ENCODE data around the gene SH3RF3.

SH3RF3 gene

GRCh38 chr2:109246176-109246575 lies 117.2 kb downstream of the SH3RF3 start:
- DNase-seq, result no peak

GRCh38 chr2:109246616-109247015 lies 117.6 kb downstream of the SH3RF3 start:
- no peak for DNase-seq

- DNase-seq, result peak; percentile 61
These were observed 118.3 kb downstream of the SH3RF3 start for GRCh38 chr2:109247340-109247739.

DNA sequence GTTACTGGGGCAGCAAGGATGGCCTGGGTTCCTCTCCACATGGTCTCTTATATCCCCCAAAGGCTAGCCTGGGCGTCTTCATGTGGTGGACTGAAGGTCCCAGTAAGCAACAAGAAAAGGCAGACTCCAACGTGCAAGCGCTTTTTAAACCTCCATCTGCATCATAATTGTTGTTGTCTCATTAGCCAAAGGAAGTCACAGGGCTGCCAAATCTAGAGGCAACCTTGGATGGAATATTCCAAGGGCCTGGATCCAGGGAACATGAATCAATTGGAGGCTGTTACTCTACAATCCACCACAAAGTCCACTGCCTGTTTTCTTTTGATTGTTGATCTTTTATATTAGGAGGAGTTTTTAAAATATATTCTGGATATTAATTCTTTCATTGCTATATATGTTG lies 118.8 kb downstream of the SH3RF3 start:
- no peak for DNase-seq

- no peak for DNase-seq
These were observed 119.6 kb downstream of the SH3RF3 start for GRCh38 chr2:109248590-109248989.

- DNase-seq, result no peak
These were observed 124.2 kb downstream of the SH3RF3 start for GRCh38 chr2:109253217-109253616.

DNA sequence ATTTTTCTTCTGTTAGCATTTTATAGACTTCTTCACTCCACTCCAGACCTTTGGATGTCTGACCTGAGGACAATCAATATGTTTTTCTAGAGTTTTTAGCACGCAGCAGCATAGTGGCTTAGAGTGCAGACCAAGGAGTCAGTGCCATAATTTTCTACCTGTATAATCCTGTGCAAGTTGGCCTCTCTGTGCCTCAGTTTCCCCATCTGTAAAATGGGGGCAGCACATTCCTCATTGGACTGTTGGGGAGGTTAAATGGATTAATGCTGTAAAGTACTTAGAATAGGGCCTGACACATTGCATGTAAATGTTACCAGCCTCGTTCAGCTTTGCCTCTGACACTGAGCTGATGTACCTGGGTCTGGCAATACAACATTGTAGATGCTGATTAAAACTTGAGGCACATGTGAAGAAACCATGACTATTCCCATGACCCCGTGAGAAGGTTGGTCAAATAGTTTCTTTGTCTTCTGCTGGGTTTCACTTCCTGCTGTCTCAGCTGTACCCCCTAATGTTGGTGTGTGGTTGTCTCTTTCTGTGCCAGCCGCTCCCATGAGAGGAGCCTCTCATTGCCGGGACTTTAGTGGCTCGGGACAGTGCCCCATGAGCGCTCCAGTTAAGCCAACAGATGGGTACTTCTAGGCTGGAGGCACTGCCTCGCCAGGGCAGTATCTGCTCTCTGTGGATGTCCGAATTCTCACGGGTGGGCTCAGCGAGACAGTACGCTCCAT lies 125.3 kb downstream of the SH3RF3 start:
- DNase-seq, result no peak

DNA sequence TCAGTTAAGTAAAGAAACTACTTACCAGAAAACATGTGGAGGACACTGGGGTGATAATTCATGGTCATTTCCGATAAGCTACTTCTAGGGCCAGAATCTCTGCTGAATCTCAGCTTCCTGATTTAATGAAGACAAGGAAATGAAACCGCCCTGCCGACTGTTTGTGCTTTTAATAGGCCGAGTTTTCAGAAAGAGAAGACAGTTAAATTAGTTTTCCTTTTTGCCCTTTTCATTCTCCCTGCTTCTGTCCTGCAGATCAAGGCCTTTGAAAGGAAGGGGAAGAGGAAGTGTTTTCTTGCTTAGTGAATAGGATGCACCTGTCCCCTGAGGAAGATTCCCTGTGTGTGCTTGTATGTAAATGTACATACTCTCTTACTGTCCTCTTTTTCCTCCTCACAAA lies 126.6 kb downstream of the SH3RF3 start:
- no peak for DNase-seq

DNA sequence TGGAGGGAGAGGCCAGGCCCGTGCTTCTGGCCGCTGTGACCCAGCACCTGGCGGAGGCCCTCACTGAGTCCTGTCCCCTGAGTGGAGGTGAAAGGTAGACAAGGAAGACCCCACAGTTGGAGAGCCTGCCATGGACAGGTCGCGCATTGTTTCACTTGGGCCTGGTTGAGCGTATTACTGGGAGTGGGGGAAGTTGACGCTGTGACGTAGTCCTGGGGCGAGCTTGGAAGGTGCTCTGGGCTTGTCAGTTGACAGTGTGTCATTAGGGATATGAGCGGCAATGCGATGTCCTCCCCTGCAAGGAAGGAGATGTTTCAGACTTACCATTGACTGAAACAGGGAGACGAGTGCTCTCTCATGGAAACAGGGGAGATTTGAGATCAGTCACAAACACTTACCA lies 127.1 kb downstream of the SH3RF3 start:
- DNase-seq, result no peak

GRCh38 chr2:109256921-109257320 lies 127.9 kb downstream of the SH3RF3 start:
- DNase-seq, result no peak

DNA sequence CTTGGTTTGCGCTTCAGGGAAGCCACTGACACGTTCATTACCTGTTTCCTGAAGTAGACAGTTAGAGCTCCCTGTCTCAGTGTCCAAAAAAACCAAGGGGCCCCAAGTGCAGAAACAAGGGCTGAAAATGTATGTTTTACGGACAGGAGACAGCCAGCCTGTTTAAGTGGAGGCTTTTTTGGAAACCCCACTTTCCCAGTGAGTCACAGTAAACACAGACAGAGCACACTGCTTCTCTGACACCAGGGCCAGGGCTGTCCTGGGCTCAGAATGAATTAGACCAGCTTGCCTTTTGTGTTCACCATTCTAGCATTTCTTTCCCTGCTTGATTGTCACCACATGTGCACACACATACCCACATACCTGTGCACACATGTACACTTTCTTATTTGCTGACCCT lies 128.6 kb downstream of the SH3RF3 start:
- DNase-seq, result no peak

- no peak for DNase-seq
These were observed 129.4 kb downstream of the SH3RF3 start for GRCh38 chr2:109258376-109258775.

DNA sequence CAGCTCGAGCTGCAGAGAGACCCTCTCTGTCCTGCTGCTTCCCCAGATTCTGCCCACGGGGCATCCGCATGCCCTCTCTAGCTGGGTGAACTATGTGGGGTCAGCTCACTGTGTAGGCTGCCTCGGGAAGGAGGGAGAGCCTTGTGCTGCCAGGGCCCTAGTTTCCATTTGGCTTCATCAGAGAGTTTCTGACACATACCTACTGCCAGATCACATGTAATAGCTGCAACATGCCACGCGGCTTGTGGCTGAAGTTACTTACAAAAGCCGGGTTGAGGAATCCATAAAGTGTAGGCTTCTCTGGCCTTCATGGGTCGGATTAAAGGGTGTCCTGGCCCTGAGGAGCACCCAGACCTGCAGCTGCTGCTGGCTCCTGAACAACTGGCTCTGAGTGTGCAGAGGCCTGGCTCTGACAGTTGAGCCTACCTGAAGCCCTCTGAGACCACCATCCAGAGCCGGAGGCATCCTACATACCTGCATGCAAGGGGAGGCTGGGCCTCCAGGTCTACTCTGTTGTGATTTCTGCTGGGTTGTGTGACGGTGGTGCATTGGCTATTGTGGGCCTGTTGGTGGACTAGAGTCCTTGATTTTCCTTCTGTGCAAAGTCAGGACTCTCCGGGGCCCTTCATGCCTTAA lies 130.0 kb downstream of the SH3RF3 start:
- no peak for DNase-seq

DNA sequence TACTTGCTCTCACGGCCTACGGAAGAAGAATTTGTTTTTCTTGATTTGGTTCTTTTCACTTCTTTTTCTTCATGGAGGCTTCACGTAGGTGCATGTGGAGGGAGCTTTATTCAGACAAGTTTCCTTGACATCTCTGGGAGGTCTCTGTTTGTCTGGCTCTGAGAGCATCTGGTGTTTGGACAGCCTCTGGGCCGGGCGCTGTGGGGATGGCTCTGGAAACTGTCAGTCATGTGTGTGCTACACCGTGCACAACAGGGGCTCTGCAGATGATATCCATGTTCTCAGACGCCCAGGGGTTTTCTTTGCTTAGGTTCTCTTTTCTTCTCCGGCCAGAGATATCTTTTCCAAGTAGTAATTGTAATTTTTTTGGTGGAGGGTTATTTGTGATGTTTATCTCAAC lies 130.7 kb downstream of the SH3RF3 start:
- no peak for DNase-seq

DNA sequence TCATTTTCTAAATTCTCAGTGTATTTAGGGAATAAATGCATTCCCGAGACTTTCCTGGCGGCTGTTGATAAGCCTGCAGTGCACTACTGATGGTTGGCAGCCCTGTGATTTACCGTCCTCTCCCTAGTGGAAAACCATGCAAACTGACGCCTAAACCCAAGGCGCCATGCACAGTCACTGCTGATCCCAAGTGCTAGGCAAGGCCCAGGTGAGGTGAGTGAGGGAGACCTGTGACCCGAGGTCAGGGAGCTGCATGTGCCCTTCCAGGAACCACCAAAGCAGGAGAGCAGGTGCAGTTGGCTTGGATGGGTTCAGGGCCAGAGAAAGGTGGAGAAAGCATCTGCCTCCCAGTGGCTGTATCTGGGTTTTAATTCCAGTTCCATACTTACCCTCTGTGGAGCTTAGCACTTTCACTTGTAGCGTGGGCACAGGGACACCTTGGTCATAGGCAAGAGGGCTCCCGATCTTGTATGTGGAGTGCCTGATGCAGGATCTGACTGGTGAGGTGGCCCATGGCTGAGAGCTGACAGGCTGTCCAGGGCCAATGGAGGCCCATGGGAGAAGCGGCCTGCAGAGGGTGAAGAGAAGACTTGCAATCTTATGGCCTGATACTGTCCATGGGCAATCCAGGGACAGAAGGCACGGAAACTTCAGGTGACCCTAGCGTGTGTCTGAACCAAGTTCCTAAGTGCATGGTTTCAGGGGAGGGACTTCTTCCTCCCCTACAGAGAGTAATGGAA lies 131.3 kb downstream of the SH3RF3 start:
- no peak for DNase-seq

- peak; percentile 99 for DNase-seq
These were observed 132.1 kb downstream of the SH3RF3 start for GRCh38 chr2:109260886-109261700.

GRCh38 chr2:109261906-109262631 lies 133.1 kb downstream of the SH3RF3 start:
- DNase-seq, result peak; percentile 33

DNA sequence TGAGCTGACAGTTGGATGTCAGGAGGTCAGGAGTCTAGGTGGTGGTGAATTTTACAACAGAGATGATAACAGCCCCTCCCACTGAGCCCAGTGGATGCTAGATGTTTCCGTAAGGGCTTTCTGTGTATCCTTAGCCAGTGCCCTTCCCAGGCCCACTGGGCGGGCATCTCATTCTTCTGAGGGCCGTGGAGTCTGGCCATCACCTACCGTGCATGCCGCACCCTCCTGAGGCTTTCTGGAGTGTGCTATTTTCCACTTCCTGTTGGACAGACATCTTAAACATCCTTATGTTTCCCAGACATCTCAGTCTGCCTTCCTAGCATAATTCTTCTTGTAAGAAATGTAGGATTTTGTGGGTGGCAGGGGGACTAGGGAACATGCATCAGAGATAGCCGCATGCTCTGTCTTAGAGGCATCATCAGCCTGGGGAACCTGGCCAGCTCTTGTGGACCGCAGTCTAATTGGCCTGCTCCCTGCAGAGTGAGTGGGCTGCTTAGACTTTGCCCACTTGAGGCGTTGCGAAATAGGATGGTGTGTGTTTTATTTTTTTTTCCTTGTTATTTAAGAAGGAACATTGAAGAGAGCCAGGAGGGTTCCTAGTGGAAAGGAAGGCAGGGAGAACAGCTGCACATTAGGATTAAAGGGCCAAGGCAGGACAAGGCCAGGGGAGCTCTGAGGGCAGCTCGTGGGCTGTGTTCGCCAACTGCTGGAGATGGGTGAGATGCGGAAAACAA lies 135.8 kb downstream of the SH3RF3 start:
- DNase-seq, result peak; percentile 42

DNA sequence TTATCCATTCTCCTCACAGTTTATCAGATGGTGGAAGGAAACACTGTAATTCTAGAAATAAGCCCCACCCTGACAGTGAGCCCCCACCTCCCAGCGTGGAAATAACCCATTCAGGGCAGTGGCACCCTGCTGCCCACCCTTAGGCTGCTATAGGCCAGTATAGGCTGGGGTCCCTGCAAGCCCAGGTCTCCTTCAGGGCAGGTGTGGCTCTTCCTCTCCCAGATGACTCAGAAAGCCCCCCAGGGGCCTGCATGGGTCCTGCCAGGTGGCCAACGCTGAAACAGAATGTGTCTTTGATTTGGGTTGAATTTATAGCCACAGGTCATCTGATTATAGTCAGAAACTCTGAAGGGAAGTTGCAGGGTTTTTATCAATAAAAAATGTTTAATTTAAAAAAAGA lies 136.4 kb downstream of the SH3RF3 start:
- DNase-seq, result no peak

GRCh38 chr2:109265953-109266352 lies 136.9 kb downstream of the SH3RF3 start:
- no peak for DNase-seq

- no peak for DNase-seq
These were observed 137.5 kb downstream of the SH3RF3 start for GRCh38 chr2:109266496-109266895.

Measured in NCI-H2029 (cell line).